Psoas muscle (tissue), 8 donors: Measurements from ENCODE around the gene ADRA2B. TPM values are rescaled to one million over a fixed set of nuclear protein-coding genes. Genes with fewer than 3 reads are reported as not detected.

Experiments
- ATAC-seq, 4 donors: fragments of 200-7000 bp; cut with Tn5 transposase; one replicate each; pipeline ENCODE4 v1.9.1; 2020; ENCODE audit warnings: moderate library complexity in 3 of 4, mild to moderate bottlenecking in 2 of 4
- DNase-seq, 2 donors: peaks; one replicate each; pipeline ENCODE4 v3.0.0-alpha.2; 2020
- H3K27ac ChIP-seq: fragments of 200-600 bp; one replicate; pipeline ENCODE4 v1.8.0; 2022
- H3K27me3 ChIP-seq, 3 donors: fragments of 200-600 bp in 1 of 3; one replicate each; pipeline versions ENCODE4 v1.6.1 to v1.8.0; 2013 to 2022; ENCODE audit warnings: low read length in 2 of 3, mild to moderate bottlenecking in 2 of 3, moderate library complexity in 1 of 3; ENCODE audit not compliant: insufficient read depth in 3 of 3
- H3K36me3 ChIP-seq, 2 donors: fragments of 200-600 bp in 1 of 2; one replicate each; pipeline versions ENCODE4 v1.6.1 to v1.8.0; 2013 to 2022; ENCODE audit warnings: low read depth in 1 of 2, mild to moderate bottlenecking in 1 of 2, moderate library complexity in 1 of 2; ENCODE audit not compliant: insufficient read depth in 1 of 2
- H3K4me1 ChIP-seq: fragments of 200-600 bp; one replicate; pipeline ENCODE4 v1.8.0; 2022
- H3K4me3 ChIP-seq: fragments of 200-600 bp; one replicate; pipeline ENCODE4 v1.8.0; 2022; ENCODE audit warnings: mild to moderate bottlenecking
- H3K9me3 ChIP-seq: fragments of 200-600 bp; one replicate; pipeline ENCODE4 v1.8.0; 2022
- WGBS, 3 donors: extraction: QIAGEN DNeasy Blood & Tissue Kit; methylation state at CpG; one replicate each; pipeline versions ENCODE4 v1.1.6 to v1.1.7; 2013; 5-methylcytosine and 5-hydroxymethylcytosine counted together
- intact Hi-C, 2 donors: fragments of 100-400 bp; cut with DNase I; formaldehyde crosslinking; loops; one replicate each; pipeline versions ENCODE4 v1.11.0 to v1.14.2; 2022
- polyA plus RNA-seq, 3 donors: library from polyadenylated mRNA; stranded (reverse); fragments of 200-250 nt; gene quantifications; one replicate each; pipeline ENCODE4 v1.2.3, GENCODE V29; 2013
- total RNA-seq, 4 donors: library from RNA; stranded (reverse); fragmentation: NEBNext Ultra II Directional in 2 of 4; extraction: Animal tissue kit (Norgen Biotek cat#: 25700) in 2 of 4; gene quantifications; one replicate each; pipeline versions ENCODE4 v1.2.1 to v1.2.4, GENCODE V29; 2021 to 2023
- TF ChIP-seq, protein P1 (sequence below): fragments of 200-600 bp; IDR thresholded peaks from one replicate; pipeline ENCODE4 v1.8.0; 2022; ENCODE audit warnings: antibody characterized with exemption
- donor health status: healthy with polysubstance abuse.
- donor health status: DM: no; HTN: no; CAD: no; lungs with moderate emphysema.
- donor health status: Bipolar disorder and iron deficiency.
- donor health status: healthy.
- donor health status: DM: yes; HTN: yes; CAD: no.
- donor health status: DM: no; HTN: no; CAD: no.
- donor health status: DM: no; HTN: no; CAD: no.
- donor health status: DM: yes; HTN: yes; CAD: no.

Gene ADRA2B
- total and polyA plus RNA-seq, 7 donors = 1.6 to 5.3 (median 2.1) TPM

DNA sequence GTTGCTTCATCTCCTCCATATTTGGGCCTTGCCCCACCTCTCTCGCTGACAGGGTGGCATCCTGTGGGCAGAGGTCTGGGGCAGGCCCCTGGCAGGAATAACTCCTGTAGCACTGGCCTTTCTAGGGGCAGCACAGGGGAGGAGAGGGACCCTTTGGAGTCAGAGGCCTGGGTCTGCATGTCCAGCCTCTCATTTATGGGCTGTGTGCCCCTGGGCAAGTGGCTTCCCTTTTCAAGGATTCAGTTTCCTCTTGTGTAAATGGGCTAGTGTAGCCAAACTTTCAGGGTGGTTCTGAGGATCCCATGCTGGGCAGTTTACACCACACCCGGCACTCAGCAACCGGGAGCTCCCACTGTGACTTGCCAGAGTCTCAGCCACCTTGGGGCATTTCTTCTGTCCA is 23.4 kb downstream of the ADRA2B start:
- H3K4me3 ChIP-seq = no peak overlapping the region
- no peaks in the 10 kb centered on the region for H3K27me3 ChIP-seq
- ATAC-seq (no peak), DNase-seq (peak in 1 of 2 donors; percentile 29)
- no peak overlapping the region for H3K27ac ChIP-seq
- no peaks in the 10 kb centered on the region for H3K4me1 ChIP-seq
- 85 to 96% (median 93%) methylated on average over 3 of the region's 3 CpGs for WGBS, 3 donors
- TF ChIP-seq, protein P1, sequence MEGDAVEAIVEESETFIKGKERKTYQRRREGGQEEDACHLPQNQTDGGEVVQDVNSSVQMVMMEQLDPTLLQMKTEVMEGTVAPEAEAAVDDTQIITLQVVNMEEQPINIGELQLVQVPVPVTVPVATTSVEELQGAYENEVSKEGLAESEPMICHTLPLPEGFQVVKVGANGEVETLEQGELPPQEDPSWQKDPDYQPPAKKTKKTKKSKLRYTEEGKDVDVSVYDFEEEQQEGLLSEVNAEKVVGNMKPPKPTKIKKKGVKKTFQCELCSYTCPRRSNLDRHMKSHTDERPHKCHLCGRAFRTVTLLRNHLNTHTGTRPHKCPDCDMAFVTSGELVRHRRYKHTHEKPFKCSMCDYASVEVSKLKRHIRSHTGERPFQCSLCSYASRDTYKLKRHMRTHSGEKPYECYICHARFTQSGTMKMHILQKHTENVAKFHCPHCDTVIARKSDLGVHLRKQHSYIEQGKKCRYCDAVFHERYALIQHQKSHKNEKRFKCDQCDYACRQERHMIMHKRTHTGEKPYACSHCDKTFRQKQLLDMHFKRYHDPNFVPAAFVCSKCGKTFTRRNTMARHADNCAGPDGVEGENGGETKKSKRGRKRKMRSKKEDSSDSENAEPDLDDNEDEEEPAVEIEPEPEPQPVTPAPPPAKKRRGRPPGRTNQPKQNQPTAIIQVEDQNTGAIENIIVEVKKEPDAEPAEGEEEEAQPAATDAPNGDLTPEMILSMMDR = no peak
- H3K36me3 ChIP-seq = no peaks in the 10 kb centered on the region
- intact Hi-C loops = no loop called here
- H3K9me3 ChIP-seq = no peaks in the 10 kb centered on the region

DNA sequence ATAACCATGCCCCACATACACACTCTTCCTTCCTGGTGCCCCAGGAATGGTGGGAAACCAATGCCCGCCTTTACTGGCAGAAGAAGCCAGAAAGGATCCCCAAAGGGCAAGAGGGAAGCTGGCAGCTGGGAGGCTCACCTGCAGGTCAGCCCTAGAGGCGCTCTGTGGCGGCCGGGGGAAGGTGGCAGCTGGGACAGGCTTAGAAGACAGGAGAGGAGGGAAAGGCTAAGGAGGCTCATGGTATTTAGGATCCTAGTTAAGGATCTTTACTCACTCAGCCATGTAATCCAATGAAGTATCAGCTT is 23.8 kb downstream of the ADRA2B start:
- WGBS, 3 donors = 96 to 98% (median 98%) methylated on average over 4 of the region's 4 CpGs
- intact Hi-C loops = no loop called here
- Histone ChIP-seq H3K4me1 (no peaks in the 10 kb centered on the region), H3K4me3 (no peak overlapping the region), H3K27me3 (no peaks in the 10 kb centered on the region), H3K9me3 (no peaks in the 10 kb centered on the region), H3K36me3 (no peaks in the 10 kb centered on the region), H3K27ac (no peak overlapping the region)
- no peak for DNase-seq
- TF ChIP-seq, protein P1 = no peak
- no peak for ATAC-seq

DNA sequence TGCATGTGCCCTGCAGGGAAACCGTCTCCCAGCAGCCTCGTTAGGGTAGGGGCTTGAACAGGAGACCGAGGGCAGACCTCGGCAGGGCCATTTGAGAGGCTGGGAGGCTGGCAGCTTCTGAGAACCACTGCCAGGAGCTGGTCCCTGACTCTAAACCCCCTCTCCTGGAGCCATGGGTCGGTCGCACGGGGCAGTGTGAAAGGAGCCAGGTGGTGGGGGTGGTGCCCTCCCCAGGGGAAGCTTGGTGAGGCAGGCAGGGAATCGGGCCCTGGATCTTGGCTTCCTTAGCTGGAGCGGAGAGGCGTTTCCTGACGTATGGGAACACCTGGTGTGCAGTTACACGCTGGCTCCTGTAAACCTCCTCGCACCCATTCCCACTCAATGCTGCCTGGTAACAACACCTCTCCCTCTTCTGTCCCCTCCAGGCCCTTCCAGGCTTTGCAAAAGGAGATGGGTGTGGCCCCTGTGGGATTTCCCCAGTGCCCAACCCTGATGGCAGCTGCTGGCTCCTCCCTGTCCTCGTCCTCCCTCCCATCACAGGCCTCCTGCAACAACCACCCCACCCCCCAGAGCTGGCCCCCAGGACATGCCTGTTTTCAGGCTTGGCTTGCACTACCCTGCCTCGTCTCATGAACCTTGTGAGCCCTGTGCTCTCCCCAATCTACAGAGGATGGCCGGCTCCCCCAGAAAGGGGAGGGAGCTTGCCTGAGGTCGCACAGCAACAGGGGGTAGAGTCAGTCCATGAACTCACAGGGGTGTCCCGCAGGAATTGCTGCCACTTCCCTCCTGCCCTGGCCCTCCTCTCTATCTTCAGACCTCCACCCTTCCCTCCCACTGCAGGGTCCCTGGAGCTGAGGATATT is 24.4 kb downstream of the ADRA2B start:
- intact Hi-C loops = no loop called here
- no peak for ATAC-seq
- no peaks in the 10 kb centered on the region for H3K4me1 ChIP-seq
- H3K27me3 ChIP-seq = no peaks in the 10 kb centered on the region
- H3K9me3 ChIP-seq = no peaks in the 10 kb centered on the region
- TF ChIP-seq, protein P1 = no peak
- H3K36me3 ChIP-seq = no peaks in the 10 kb centered on the region
- WGBS, 3 donors = 53 to 58% (median 57%) methylated on average over 17 to 18 of the region's 18 CpGs
- no peak overlapping the region for H3K27ac ChIP-seq
- H3K4me3 ChIP-seq = no peak overlapping the region
- peak in 1 of 2 donors; percentile 42 for DNase-seq

DNA sequence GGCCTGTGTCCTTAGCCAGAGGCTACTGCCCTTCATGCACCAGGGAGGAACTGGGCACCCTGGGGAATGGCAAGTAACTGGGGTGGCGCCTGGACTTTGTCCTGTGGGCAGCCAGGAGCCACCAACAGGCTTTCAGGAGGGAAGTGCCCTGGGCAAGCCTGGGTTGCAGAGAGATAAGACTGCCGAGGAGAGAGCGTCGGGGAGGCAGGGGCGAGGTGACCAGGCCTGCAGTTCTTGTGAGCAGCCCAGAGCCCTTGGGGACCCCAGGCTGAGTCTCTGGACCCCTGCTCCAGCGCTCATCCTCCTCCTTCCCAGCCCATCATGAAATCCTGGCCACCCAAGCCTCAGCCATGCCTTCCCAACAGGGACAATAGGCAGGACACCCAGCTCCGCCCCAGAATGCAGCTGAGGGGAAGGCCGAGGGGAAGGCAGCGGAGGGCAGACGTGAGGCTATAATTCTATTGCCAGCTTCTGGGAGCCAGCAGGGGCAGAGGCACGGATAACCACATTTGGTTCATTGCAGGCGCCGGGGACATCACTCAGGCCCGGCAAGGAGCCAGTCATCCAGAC is 25.1 kb downstream of the ADRA2B start:
- 75 to 84% (median 83%) methylated on average over 14 of the region's 14 CpGs for WGBS, 3 donors
- peak in 1 of 4 donors; percentile 27 for ATAC-seq
- peak in 1 of 2 donors; percentile 29 for DNase-seq

More for the DNA sequence above, 25.1 kb downstream of the ADRA2B start:
- Histone ChIP-seq H3K36me3 (no peaks in the 10 kb centered on the region), H3K27ac (no peak overlapping the region), H3K9me3 (no peaks in the 10 kb centered on the region), H3K4me3 (no peak overlapping the region), H3K27me3 (no peaks in the 10 kb centered on the region), H3K4me1 (no peaks in the 10 kb centered on the region)
- TF ChIP-seq, protein P1 = no peak
- intact Hi-C loops = no loop called here
